ENCODE results near the gene NPIPB2. TPM values are rescaled to one million over a fixed set of nuclear protein-coding genes. Genes with fewer than 3 reads are reported as not detected.

The NPIPB2 gene
- total RNA-seq, result 18.8 TPM

GRCh38 chr16:11941945-11942344 lies at the start of gene NPIPB2:
TSS of gene NPIPB2 (minus strand) at chr16:11942045. CDS start at chr16:11942045, 0 bp downstream.

GRCh38 chr16:11964761-11965551 lies 23.1 kb upstream of the NPIPB2 start, which contains the start of gene TNFRSF17:
TSS of gene TNFRSF17 (plus strand) at chr16:11965210. CDS start at chr16:11965325, 115 bp downstream.

DNA sequence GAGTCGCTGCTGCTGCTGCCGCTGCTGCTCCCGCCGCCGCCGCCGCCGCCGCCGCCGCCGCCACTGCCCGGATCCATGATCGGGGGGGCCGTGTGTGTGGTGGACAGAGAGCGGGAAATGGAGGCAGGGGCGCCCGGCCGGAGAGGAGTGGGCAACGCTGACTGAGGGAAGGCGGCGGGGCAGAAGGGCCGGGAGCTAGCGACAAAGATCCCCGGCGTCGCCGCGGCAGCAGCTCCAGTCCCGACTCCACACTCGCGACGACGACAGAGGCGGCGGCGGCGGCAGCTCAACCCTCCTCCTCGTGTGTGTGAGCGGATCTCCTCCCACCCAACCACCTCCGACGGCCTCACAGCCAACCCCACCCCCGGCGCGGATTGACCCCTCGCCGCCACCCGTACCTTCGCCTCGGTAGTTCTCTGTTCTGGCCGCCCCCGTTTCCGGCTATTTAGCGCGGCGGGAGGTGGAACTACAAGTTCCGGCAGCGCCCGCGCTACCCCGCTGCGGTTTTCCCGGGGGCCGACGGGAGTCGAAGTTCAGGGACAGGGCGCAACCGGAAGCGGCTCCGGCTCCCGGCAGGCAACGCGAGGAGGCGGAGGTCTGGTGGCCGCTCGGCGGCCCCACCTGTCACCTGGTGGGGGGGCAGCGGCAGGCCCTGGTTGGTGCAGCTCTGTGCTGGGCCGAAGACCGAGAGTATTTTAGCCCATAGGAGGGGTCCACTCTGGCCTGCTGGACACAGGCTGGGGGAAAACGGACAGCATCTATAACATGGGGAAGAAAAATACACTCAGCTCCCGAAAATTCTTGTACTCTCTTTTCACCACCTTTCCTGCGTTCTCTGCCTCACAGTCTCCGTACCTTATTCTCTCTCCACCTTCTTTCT lies 26.0 kb downstream of the NPIPB2 start, which contains the start of gene GSPT1:
Gene GSPT1, minus strand, starts transcription at position 313 of the 880 bp plus-strand sequence. Its CDS starts 236 bp downstream, at position 77.

Small RNA genes lying within 50 kb of the gene (small RNA-seq; reads per million reads assigned to genes)
- gene AC007216.5 (ENCODE audit: low replicate concordance) (not detected), gene COX6CP1 (ENCODE audit: low replicate concordance) (0.18 reads per million), gene UBL5P4 (ENCODE audit: low replicate concordance) (not detected)

Other genes starting within 250 kb of the NPIPB2 start
- 20.7 TPM for gene TXNDC11, start 199.2 kb downstream of the NPIPB2 start, total RNA-seq
- 75.7 TPM for gene ZC3H7A, start 144.8 kb downstream of the NPIPB2 start, total RNA-seq
- gene RSL1D1, start 90.5 kb downstream of the NPIPB2 start, total RNA-seq, result 63.5 TPM
- 89.5 TPM for gene GSPT1, start 26.1 kb downstream of the NPIPB2 start, total RNA-seq
- gene TNFRSF17, start 23.2 kb upstream of the NPIPB2 start, total RNA-seq, result 0.63 TPM
- 37.9 TPM for gene SNX29, start 34.7 kb upstream of the NPIPB2 start, total RNA-seq

Measured in parietal lobe (tissue), 2 donors.